HepG2 (cell line): ENCODE results near the gene MTARC1. TPM values are rescaled to one million over a fixed set of nuclear protein-coding genes. Genes with fewer than 3 reads are reported as not detected.

ENCODE experiments used
- AKAP8 ChIP-seq: sonication (generic); formaldehyde crosslinking; IDR thresholded peaks from 2 replicates; pipeline ENCODE4 v1.5.1; 2020; ENCODE audit warnings: mild to moderate bottlenecking, missing genetic modification reagents
- ARHGAP35 ChIP-seq: sonication (generic); formaldehyde crosslinking; IDR thresholded peaks from 2 replicates; pipeline ENCODE4 v1.9.0; 2022; ENCODE audit warnings: mild to moderate bottlenecking, inconsistent platforms, moderate library complexity, missing genetic modification reagents, borderline replicate concordance
- BHLHE40 ChIP-seq: IDR thresholded peaks from 2 replicates; pipeline ENCODE4 v1.6.1; 2011; ENCODE audit warnings: low read length, improper control_type of control experiment
- CC2D1A ChIP-seq: sonication (generic); formaldehyde crosslinking; IDR thresholded peaks from 2 replicates; pipeline ENCODE4 v1.8.1; 2023; ENCODE audit warnings: mild to moderate bottlenecking, missing genetic modification reagents
- ESRRA ChIP-seq: sonication (generic); formaldehyde crosslinking; IDR thresholded peaks from 2 replicates; pipeline ENCODE4 v1.5.1; 2020; ENCODE audit warnings: mild to moderate bottlenecking, low read depth, missing genetic modification reagents
- KAT8 ChIP-seq: IDR thresholded peaks from 2 replicates; pipeline ENCODE4 v1.6.1; 2016; ENCODE audit warnings: missing genetic modification reagents, missing compliant biosample characterization
- MAF1 ChIP-seq: sonication (generic); formaldehyde crosslinking; IDR thresholded peaks from 2 replicates; pipeline ENCODE4 v1.5.0; 2020; ENCODE audit warnings: missing genetic modification reagents, borderline replicate concordance
- PHF21A ChIP-seq: sonication (generic); formaldehyde crosslinking; IDR thresholded peaks from 2 replicates; pipeline ENCODE4 v1.5.0; 2020; ENCODE audit warnings: mild to moderate bottlenecking, missing genetic modification reagents
- POLR2AphosphoS5 ChIP-seq: IDR thresholded peaks from 2 replicates; pipeline ENCODE4 v1.6.1; 2012; ENCODE audit warnings: low read depth, low read length
- SAFB2 ChIP-seq: sonication (generic); formaldehyde crosslinking; IDR thresholded peaks from 2 replicates; pipeline ENCODE4 v1.5.1; 2020; ENCODE audit warnings: missing genetic modification reagents, low read depth, mild to moderate bottlenecking, borderline replicate concordance
- SALL1 ChIP-seq: sonication (generic); formaldehyde crosslinking; IDR thresholded peaks from 2 replicates; pipeline ENCODE4 v1.8.0; 2022; ENCODE audit warnings: mild to moderate bottlenecking, missing genetic modification reagents
- ZFP91 ChIP-seq: sonication (generic); formaldehyde crosslinking; IDR thresholded peaks from 2 replicates; pipeline ENCODE4 v1.9.0; 2022; ENCODE audit warnings: missing genetic modification reagents, mild to moderate bottlenecking, borderline replicate concordance
- ZNF446 ChIP-seq: sonication (generic); formaldehyde crosslinking; IDR thresholded peaks from 2 replicates; pipeline ENCODE4 v1.5.0; 2020; ENCODE audit warnings: mild to moderate bottlenecking, missing genetic modification reagents
- ZNF672 ChIP-seq: sonication (generic); formaldehyde crosslinking; IDR thresholded peaks from 2 replicates; pipeline ENCODE4 v1.8.1; 2022; ENCODE audit warnings: missing genetic modification reagents
- ZNF747 ChIP-seq: sonication (generic); formaldehyde crosslinking; IDR thresholded peaks from 2 replicates; pipeline ENCODE4 v1.8.1; 2023; ENCODE audit warnings: missing genetic modification reagents, mild to moderate bottlenecking, borderline replicate concordance
- ZNF770 ChIP-seq: sonication (generic); formaldehyde crosslinking; IDR thresholded peaks from 2 replicates; pipeline ENCODE4 v1.5.0; 2020; ENCODE audit warnings: mild to moderate bottlenecking, missing genetic modification reagents
- polyA plus RNA-seq, 8 experiments: library from polyadenylated mRNA; depleted of rRNA in 3 of 8; stranded (reverse) in 7 of 8; unstranded in 1 of 8; fragments of >200 nt; fragmentation: Illumina TruSeq in 4 of 8; extraction: Trizol in 4 of 8; gene quantifications; 2 replicates each; pipeline versions ENCODE4 v1.2.1 to v1.2.3, GENCODE V29; 2011 to 2016; ENCODE audit warnings: low read depth in 4 of 8, missing spikeins in 1 of 8, mixed read lengths in 1 of 8; ENCODE audit not compliant: insufficient read depth in 1 of 8
- total RNA-seq, 5 experiments: library from RNA; depleted of rRNA; stranded (reverse); fragments of >200 nt; fragmentation: Illumina TruSeq; extraction: Trizol; gene quantifications; 2 replicates each; pipeline ENCODE4 v1.2.3, GENCODE V29; 2016; ENCODE audit warnings: low read depth in 1 of 5
- TF ChIP-seq, protein P1 (sequence below), 2 experiments: sonication (generic) in 1 of 2; formaldehyde crosslinking in 1 of 2; IDR thresholded peaks; 2 replicates each; pipeline versions ENCODE4 v1.6.1 to v1.9.0; 2014 to 2022; ENCODE audit warnings: antibody characterized with exemption in 1 of 2, borderline replicate concordance in 1 of 2, inconsistent platforms in 1 of 2, low read depth in 1 of 2, missing genetic modification reagents in 1 of 2
- TF ChIP-seq, protein P2 (sequence below): sonication (generic); formaldehyde crosslinking; IDR thresholded peaks from 2 replicates; pipeline ENCODE4 v1.4.0; 2020; ENCODE audit warnings: missing genetic modification reagents

MTARC1 gene
- total and polyA plus RNA-seq, 2 of the 13 experiments (the other 11 are each of a cell fraction or from before 2014, with no cell fraction given) = 19.4 to 106 TPM

DNA sequence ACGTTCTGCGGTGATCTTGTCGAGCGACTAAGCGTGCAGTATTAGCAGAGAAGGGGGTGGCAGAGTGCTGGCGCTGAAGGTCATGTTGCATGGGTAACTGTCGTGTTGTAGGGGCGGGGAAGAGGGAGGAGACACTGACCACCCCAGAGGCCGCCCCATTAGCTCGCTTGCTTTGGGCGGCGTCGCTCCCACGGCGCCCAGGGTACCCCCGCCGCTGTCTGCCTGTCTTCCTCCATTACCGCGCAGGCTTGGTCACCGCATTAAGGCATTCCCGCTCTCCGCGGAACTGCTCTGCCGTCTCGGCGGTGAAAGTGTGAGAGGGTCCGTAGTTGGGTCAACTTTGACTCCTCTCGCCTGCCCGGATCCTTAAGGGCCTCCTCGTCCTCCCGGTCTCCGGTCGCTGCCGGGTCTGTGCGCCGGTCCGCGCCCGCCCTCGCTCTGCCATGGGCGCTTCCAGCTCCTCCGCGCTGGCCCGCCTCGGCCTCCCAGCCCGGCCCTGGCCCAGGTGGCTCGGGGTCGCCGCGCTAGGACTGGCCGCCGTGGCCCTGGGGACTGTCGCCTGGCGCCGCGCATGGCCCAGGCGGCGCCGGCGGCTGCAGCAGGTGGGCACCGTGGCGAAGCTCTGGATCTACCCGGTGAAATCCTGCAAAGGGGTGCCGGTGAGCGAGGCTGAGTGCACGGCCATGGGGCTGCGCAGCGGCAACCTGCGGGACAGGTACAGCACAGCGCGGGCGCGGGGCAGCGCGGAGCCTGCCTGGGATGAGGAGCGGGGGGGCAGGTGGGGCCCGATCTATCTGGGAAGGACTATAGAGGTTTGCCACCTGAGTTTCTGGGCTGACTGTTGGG, 38.4 kb upstream of the MTARC1 start, which contains the start of gene MTARC2 (continued):
- TF ChIP-seq, protein P1, sequence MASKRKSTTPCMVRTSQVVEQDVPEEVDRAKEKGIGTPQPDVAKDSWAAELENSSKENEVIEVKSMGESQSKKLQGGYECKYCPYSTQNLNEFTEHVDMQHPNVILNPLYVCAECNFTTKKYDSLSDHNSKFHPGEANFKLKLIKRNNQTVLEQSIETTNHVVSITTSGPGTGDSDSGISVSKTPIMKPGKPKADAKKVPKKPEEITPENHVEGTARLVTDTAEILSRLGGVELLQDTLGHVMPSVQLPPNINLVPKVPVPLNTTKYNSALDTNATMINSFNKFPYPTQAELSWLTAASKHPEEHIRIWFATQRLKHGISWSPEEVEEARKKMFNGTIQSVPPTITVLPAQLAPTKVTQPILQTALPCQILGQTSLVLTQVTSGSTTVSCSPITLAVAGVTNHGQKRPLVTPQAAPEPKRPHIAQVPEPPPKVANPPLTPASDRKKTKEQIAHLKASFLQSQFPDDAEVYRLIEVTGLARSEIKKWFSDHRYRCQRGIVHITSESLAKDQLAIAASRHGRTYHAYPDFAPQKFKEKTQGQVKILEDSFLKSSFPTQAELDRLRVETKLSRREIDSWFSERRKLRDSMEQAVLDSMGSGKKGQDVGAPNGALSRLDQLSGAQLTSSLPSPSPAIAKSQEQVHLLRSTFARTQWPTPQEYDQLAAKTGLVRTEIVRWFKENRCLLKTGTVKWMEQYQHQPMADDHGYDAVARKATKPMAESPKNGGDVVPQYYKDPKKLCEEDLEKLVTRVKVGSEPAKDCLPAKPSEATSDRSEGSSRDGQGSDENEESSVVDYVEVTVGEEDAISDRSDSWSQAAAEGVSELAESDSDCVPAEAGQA (IDR thresholded peaks at IDR 0.05; ENCODE audit: low read depth) = no peak
- TF ChIP-seq, protein P1 (CRISPR knock-in tag; IDR thresholded peaks at IDR 0.05; ENCODE audit: borderline replicate concordance) = no peak
- TF ChIP-seq POLR2AphosphoS5 (peak; percentile 76), SAFB2 (peak; percentile 57; the same call in 1 of the 2 replicates), ZNF446 (CRISPR knock-in tag) (no peak), ZNF672 (CRISPR knock-in tag) (0 out of 2 replicates have a peak, but pooled peaks have one; percentile 73), ZNF770 (CRISPR knock-in tag) (peak; percentile 68), SALL1 (CRISPR knock-in tag) (peak; percentile 86), AKAP8 (CRISPR knock-in tag) (peak; percentile 67; the same call in 1 of the 2 replicates), PHF21A (CRISPR knock-in tag) (peak; percentile 57; the same call in 1 of the 2 replicates), ESRRA (peak; percentile 53; the same call in 1 of the 2 replicates), ARHGAP35 (CRISPR knock-in tag) (peak; percentile 62; the same call in 1 of the 2 replicates), CC2D1A (CRISPR knock-in tag) (no peak), BHLHE40 (peak; percentile 54), ZNF747 (CRISPR knock-in tag) (peak; percentile 90), MAF1 (CRISPR knock-in tag) (0 out of 2 replicates have a peak, but pooled peaks have one; percentile 59), KAT8 (CRISPR knock-in tag) (peak; percentile 76), ZFP91 (CRISPR knock-in tag) (peak; percentile 78)
- TF ChIP-seq, protein P2, sequence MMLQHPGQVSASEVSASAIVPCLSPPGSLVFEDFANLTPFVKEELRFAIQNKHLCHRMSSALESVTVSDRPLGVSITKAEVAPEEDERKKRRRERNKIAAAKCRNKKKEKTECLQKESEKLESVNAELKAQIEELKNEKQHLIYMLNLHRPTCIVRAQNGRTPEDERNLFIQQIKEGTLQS (CRISPR knock-in tag) = 0 out of 2 replicates have a peak, but pooled peaks have one; percentile 17
